Erythroblast (primary cell): ENCODE results near the gene TLX3.

Experiments
- GATA1 ChIP-seq: IDR thresholded peaks from 2 replicates; pipeline ENCODE4 v1.6.1; 2011; ENCODE audit warnings: low read depth, mild to moderate bottlenecking, control low read depth, low read length, moderate library complexity
- POLR2A ChIP-seq: IDR thresholded peaks from 2 replicates; pipeline ENCODE4 v1.6.1; 2011; ENCODE audit warnings: mild to moderate bottlenecking, low read length

DNA sequence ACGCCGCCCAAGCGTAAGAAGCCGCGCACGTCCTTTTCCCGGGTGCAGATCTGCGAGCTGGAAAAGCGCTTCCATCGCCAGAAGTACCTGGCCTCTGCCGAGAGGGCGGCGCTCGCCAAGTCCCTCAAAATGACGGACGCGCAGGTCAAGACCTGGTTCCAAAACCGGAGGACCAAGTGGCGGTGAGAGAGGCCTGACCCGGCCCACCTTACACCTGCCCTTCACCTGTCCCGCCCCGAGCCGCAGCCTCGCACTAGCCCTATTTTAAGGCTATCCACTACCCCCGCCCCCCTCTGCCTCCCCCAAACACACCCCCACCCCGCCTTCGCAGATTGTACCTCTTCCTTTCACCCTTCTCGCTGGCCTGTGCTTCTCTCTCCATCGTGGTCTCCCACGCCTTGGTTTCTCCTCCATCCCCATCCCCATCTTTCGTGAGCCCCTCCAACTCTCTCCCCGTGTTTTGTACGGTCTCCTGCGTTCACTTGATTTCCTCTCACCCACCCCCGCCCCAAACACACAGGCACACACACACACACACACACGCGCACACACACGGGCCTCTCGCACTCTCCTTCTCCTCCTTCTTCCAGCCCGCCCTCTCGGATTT lies 1.3 kb downstream of the TLX3 start:
- TF ChIP-seq POLR2A (no peak), GATA1 (no peak)
